Measurements from ENCODE around the gene FAM120B.

The FAM120B gene

DNA sequence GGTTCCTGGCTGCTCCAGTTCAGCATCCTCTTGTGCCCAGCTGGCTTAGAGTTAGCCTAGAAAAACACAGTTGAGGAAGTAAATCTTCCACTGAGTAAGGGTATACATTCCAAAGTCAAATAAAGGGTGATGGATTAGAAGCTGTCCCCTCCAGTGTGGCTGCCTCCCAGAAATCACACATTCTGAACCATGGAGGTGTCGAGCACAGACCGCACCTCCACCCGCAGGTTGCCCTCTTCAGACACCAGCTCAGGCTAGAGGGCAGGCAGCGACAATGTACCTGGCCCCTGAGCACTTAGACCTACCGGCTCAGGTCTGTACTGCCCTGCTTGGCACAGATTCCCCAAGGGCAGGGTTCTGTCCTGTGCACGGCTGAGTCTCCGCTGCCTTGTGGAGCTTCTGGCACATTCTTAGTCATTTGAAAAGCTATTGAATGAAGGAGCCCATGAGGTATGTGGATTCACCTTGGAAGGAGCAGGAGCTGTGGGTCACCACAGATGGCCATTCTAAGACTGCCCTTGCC lies 118.1 kb downstream of the FAM120B start:
- no peak for TF ChIP-seq ZNF70 (CRISPR knock-in tag; IDR thresholded peaks at IDR 0.05)
- TF ChIP-seq, protein P1, sequence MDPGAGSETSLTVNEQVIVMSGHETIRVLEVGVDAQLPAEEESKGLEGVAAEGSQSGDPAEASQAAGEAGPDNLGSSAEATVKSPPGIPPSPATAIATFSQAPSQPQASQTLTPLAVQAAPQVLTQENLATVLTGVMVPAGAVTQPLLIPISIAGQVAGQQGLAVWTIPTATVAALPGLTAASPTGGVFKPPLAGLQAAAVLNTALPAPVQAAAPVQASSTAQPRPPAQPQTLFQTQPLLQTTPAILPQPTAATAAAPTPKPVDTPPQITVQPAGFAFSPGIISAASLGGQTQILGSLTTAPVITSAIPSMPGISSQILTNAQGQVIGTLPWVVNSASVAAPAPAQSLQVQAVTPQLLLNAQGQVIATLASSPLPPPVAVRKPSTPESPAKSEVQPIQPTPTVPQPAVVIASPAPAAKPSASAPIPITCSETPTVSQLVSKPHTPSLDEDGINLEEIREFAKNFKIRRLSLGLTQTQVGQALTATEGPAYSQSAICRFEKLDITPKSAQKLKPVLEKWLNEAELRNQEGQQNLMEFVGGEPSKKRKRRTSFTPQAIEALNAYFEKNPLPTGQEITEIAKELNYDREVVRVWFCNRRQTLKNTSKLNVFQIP (CRISPR knock-in tag; IDR thresholded peaks at IDR 0.05; ENCODE audit: borderline replicate concordance, low read depth): no peak
- TF ChIP-seq TCF4 (CRISPR knock-in tag; IDR thresholded peaks at IDR 0.05; ENCODE audit: borderline replicate concordance): no peak
- no peak for TF ChIP-seq ZC3H10 (CRISPR knock-in tag; IDR thresholded peaks at IDR 0.05)
- no peak for TF ChIP-seq TOX (CRISPR knock-in tag; IDR thresholded peaks at IDR 0.05; ENCODE audit: borderline replicate concordance)
- TF ChIP-seq ZNF565 (CRISPR knock-in tag; conservative IDR thresholded peaks at IDR 0.05; ENCODE audit: low read depth): no peak
- TF ChIP-seq RARB (CRISPR knock-in tag; IDR thresholded peaks at IDR 0.05): no peak
- no peak for TF ChIP-seq SNAI2 (CRISPR knock-in tag; IDR thresholded peaks at IDR 0.05)
- TF ChIP-seq PPARA (CRISPR knock-in tag; IDR thresholded peaks at IDR 0.05; ENCODE audit: borderline replicate concordance): no peak
- no peak for TF ChIP-seq CSDC2 (CRISPR knock-in tag; IDR thresholded peaks at IDR 0.05)
- no peak for TF ChIP-seq CSRNP3 (CRISPR knock-in tag; IDR thresholded peaks at IDR 0.05)
- TF ChIP-seq, protein P2, sequence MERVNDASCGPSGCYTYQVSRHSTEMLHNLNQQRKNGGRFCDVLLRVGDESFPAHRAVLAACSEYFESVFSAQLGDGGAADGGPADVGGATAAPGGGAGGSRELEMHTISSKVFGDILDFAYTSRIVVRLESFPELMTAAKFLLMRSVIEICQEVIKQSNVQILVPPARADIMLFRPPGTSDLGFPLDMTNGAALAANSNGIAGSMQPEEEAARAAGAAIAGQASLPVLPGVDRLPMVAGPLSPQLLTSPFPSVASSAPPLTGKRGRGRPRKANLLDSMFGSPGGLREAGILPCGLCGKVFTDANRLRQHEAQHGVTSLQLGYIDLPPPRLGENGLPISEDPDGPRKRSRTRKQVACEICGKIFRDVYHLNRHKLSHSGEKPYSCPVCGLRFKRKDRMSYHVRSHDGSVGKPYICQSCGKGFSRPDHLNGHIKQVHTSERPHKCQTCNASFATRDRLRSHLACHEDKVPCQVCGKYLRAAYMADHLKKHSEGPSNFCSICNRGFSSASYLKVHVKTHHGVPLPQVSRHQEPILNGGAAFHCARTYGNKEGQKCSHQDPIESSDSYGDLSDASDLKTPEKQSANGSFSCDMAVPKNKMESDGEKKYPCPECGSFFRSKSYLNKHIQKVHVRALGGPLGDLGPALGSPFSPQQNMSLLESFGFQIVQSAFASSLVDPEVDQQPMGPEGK (CRISPR knock-in tag; IDR thresholded peaks at IDR 0.05; ENCODE audit: borderline replicate concordance): no peak
- TF ChIP-seq BACH2 (CRISPR knock-in tag; IDR thresholded peaks at IDR 0.05; ENCODE audit: borderline replicate concordance): no peak
- TF ChIP-seq ZFP3 (CRISPR knock-in tag; IDR thresholded peaks at IDR 0.05): no peak
- TF ChIP-seq OSR1 (CRISPR knock-in tag; IDR thresholded peaks at IDR 0.05): no peak
- ATAC-seq: no peak

GRCh38 chr6:170429450-170429849 lies 122.9 kb downstream of the FAM120B start:
- TF ChIP-seq ZFP30 (CRISPR knock-in tag; IDR thresholded peaks at IDR 0.05): no peak
- TF ChIP-seq ZFP3 (CRISPR knock-in tag; IDR thresholded peaks at IDR 0.05): no peak
- TF ChIP-seq, protein P1 (CRISPR knock-in tag; IDR thresholded peaks at IDR 0.05; ENCODE audit: borderline replicate concordance, low read depth): no peak
- TF ChIP-seq ZNF8 (CRISPR knock-in tag; IDR thresholded peaks at IDR 0.05): no peak
- TF ChIP-seq, protein P2 (CRISPR knock-in tag; IDR thresholded peaks at IDR 0.05; ENCODE audit: borderline replicate concordance): no peak
- no peak for TF ChIP-seq SNAI2 (CRISPR knock-in tag; IDR thresholded peaks at IDR 0.05)
- no peak for TF ChIP-seq TSHZ2 (CRISPR knock-in tag; IDR thresholded peaks at IDR 0.05)
- TF ChIP-seq CSDC2 (CRISPR knock-in tag; IDR thresholded peaks at IDR 0.05): no peak
- TF ChIP-seq CREB5 (CRISPR knock-in tag; IDR thresholded peaks at IDR 0.05; ENCODE audit: low read depth): no peak
- no peak for TF ChIP-seq GLIS3 (CRISPR knock-in tag; IDR thresholded peaks at IDR 0.05)
- no peak for TF ChIP-seq BACH2 (CRISPR knock-in tag; IDR thresholded peaks at IDR 0.05; ENCODE audit: borderline replicate concordance)
- no peak for TF ChIP-seq CSRNP3 (CRISPR knock-in tag; IDR thresholded peaks at IDR 0.05)
- no peak for TF ChIP-seq RARB (CRISPR knock-in tag; IDR thresholded peaks at IDR 0.05)
- no peak for TF ChIP-seq PPARA (CRISPR knock-in tag; IDR thresholded peaks at IDR 0.05; ENCODE audit: borderline replicate concordance)
- TF ChIP-seq ZNF70 (CRISPR knock-in tag; IDR thresholded peaks at IDR 0.05): no peak
- no peak for TF ChIP-seq OSR1 (CRISPR knock-in tag; IDR thresholded peaks at IDR 0.05)
- TF ChIP-seq ISL1 (CRISPR knock-in tag; IDR thresholded peaks at IDR 0.05): no peak
- TF ChIP-seq ZC3H10 (CRISPR knock-in tag; IDR thresholded peaks at IDR 0.05): no peak
- ATAC-seq: no peak
